Cardiac muscle cell (in vitro differentiated cells and primary cell): Measurements from ENCODE around the gene XPO4. TPM values are rescaled to one million over a fixed set of nuclear protein-coding genes. Genes with fewer than 3 reads are reported as not detected.
A peak's percentile ranks its signal among the peaks of the same experiment; 100 is the strongest.

Experiments used
- DNase-seq, 2 donors: peaks; one replicate each; pipeline versions ENCODE4 v3.0.0 to v3.0.0-alpha.2; 2010 to 2017; ENCODE audit warnings: low read depth in 1 of 2, low spot score in 1 of 2
- H3K27ac ChIP-seq: fragments of 200-600 bp; sonication (generic); 2 replicates; pipeline ENCODE4 v1.5.1; 2016
- H3K27me3 ChIP-seq: fragments of 200-600 bp; sonication (generic); 2 replicates; pipeline ENCODE4 v1.6.0; 2016; ENCODE audit warnings: control low read depth
- H3K36me3 ChIP-seq: fragments of 200-600 bp; sonication (generic); 2 replicates; pipeline ENCODE4 v1.5.1; 2016; ENCODE audit warnings: control low read depth
- H3K4me1 ChIP-seq: fragments of 200-600 bp; sonication (generic); 2 replicates; pipeline ENCODE4 v1.8.1; 2017; ENCODE audit warnings: low read depth, mild to moderate bottlenecking, mixed run types
- H3K4me3 ChIP-seq: fragments of 200-600 bp; sonication (generic); 2 replicates; pipeline ENCODE4 v1.5.1; 2016; ENCODE audit warnings: mild to moderate bottlenecking
- H3K9me3 ChIP-seq: fragments of 200-600 bp; sonication (generic); 2 replicates; pipeline ENCODE4 v1.5.1; 2017; ENCODE audit warnings: low read depth, mild to moderate bottlenecking, control low read depth
- polyA plus RNA-seq: library from polyadenylated mRNA; unstranded; fragments of >200 nt; fragmentation: Nextera tagmentation; extraction: Ambion mirVana; gene quantifications from 2 replicates; pipeline ENCODE4 v1.2.1, GENCODE V29; 2016
- total RNA-seq: library from RNA; depleted of rRNA; stranded (reverse); fragments of >200 nt; gene quantifications from 2 replicates; pipeline ENCODE4 v1.2.3, GENCODE V29; 2016
- TF ChIP-seq, protein P1 (sequence below): IDR thresholded peaks from 2 replicates; pipeline ENCODE4 v1.5.1; 2012; ENCODE audit warnings: low read depth, mild to moderate bottlenecking, low read length

The XPO4 gene
- total and polyA plus RNA-seq, 2 experiments from 2014 or later, result 51.8 to 177 TPM

DNA sequence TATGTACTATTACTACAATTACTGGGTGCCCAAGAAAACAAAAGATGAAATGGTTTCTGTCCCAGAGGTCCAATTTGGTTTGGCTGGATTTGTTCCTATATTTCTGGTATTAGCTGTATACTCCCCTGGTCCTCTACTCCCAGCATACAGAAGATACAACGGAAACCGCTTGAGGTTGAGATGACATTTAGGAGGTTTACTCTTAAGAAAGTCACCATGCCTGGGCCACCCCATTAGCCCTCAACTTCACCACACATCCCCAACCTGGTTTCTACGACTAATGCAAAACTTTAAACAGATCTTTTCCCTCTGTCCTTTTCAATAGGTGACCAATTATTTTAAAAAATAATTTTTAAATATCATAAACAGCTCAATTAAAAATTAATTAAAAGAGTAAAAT is 82.8 kb downstream of the XPO4 start:
- Histone ChIP-seq H3K9me3 (no peaks in the 10 kb centered on the region), H3K4me1 (peaks cover 62% of the 10 kb centered on the region), H3K27ac (peak overlapping the region; percentile 92), H3K4me3 (peak overlapping the region; percentile 71), H3K27me3 (no peaks in the 10 kb centered on the region), H3K36me3 (peaks cover 16% of the 10 kb centered on the region)
- no peak for DNase-seq
- TF ChIP-seq, protein P1, sequence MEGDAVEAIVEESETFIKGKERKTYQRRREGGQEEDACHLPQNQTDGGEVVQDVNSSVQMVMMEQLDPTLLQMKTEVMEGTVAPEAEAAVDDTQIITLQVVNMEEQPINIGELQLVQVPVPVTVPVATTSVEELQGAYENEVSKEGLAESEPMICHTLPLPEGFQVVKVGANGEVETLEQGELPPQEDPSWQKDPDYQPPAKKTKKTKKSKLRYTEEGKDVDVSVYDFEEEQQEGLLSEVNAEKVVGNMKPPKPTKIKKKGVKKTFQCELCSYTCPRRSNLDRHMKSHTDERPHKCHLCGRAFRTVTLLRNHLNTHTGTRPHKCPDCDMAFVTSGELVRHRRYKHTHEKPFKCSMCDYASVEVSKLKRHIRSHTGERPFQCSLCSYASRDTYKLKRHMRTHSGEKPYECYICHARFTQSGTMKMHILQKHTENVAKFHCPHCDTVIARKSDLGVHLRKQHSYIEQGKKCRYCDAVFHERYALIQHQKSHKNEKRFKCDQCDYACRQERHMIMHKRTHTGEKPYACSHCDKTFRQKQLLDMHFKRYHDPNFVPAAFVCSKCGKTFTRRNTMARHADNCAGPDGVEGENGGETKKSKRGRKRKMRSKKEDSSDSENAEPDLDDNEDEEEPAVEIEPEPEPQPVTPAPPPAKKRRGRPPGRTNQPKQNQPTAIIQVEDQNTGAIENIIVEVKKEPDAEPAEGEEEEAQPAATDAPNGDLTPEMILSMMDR, result no peak

DNA sequence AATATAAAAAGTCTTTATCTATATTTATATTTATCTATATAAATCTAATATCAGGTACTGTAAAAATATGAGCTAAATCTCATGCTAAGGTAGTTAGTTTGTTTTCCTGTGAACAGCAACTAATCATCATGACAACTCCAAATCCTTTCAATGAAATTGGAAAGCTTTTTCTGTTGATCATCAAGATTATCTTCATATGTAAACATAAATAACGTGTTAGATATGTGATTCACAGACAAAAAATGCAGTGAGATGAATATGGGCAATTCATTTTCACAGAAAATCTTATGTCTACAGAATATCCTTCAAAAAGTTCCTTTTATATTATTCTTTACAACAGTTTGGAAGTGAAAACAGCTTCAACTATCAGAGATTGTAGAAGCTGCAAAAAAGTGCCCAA is 87.1 kb downstream of the XPO4 start:
- Histone ChIP-seq H3K27me3 (no peaks in the 10 kb centered on the region), H3K27ac (peak overlapping the region; percentile 14), H3K4me1 (peaks cover 75% of the 10 kb centered on the region), H3K36me3 (peaks cover 17% of the 10 kb centered on the region), H3K9me3 (no peaks in the 10 kb centered on the region), H3K4me3 (peak overlapping the region; percentile 71)
- DNase-seq, result no peak
- TF ChIP-seq, protein P1, result no peak

- H3K9me3 ChIP-seq, result no peaks in the 10 kb centered on the region
- peaks cover 19% of the 10 kb centered on the region for H3K36me3 ChIP-seq
- peaks cover 81% of the 10 kb centered on the region for H3K4me1 ChIP-seq
- peak overlapping the region; percentile 84 for H3K27ac ChIP-seq
- H3K27me3 ChIP-seq, result no peaks in the 10 kb centered on the region
- peak; percentile 69 to 95 for DNase-seq
- H3K4me3 ChIP-seq, result no peak overlapping the region
- TF ChIP-seq, protein P1, result no peak
These were observed 88.2 kb downstream of the XPO4 start for GRCh38 chr13:20814224-20814910.

- Histone ChIP-seq H3K9me3 (no peaks in the 10 kb centered on the region), H3K4me1 (peaks cover 83% of the 10 kb centered on the region), H3K4me3 (no peak overlapping the region), H3K27ac (peak overlapping the region; percentile 13), H3K27me3 (no peaks in the 10 kb centered on the region), H3K36me3 (peaks cover 32% of the 10 kb centered on the region)
- DNase-seq, result no peak
- TF ChIP-seq, protein P1, result no peak
These were observed 89.7 kb downstream of the XPO4 start for GRCh38 chr13:20812890-20813289.

DNA sequence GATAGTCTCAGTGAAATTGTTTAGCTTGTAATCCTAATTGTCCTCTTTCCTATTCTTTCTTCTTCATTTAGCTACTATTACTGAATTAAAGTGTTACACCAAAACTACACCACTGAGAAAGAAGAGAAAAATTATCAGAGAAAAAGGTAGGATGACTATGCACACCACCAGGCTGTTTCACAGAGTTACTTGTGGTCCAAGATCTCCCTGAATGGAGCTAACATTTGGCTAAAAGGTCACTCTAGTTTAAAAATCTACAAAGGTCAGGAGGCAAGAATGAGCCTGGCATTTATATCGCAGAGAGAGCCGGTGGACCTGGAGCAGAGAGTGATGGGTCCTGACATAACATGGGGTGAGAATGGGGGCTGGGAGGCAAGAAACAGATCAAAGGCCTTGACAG is 91.7 kb downstream of the XPO4 start:
- H3K27me3 ChIP-seq, result no peaks in the 10 kb centered on the region
- H3K27ac ChIP-seq, result peak overlapping the region; percentile 69
- no peak overlapping the region for H3K4me3 ChIP-seq
- DNase-seq, result no peak
- TF ChIP-seq, protein P1, result no peak
- H3K9me3 ChIP-seq, result no peaks in the 10 kb centered on the region
- peaks cover 70% of the 10 kb centered on the region for H3K4me1 ChIP-seq
- peaks cover 42% of the 10 kb centered on the region for H3K36me3 ChIP-seq
